ENCODE measurements around the gene SKA2.

DNA sequence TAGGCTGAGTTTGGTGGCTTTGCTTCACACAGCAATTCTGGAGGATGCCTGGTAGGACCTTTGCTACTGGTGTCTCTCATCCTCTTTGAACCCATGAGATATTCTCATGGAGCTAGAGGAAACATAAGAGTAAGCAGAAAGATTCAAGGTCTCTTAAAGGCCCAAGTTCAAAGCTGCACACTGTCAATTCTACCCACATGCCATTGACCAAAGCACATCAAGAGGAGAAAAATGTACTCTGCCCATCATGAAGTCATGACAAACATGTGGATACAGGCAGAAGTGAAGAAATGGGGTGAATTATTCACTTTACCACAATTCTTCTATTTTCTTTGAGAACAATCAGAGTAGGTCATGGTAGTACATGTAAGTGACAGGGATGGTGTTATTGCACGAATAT, 13.1 kb downstream of the SKA2 start:
- TF ChIP-seq, protein P1, sequence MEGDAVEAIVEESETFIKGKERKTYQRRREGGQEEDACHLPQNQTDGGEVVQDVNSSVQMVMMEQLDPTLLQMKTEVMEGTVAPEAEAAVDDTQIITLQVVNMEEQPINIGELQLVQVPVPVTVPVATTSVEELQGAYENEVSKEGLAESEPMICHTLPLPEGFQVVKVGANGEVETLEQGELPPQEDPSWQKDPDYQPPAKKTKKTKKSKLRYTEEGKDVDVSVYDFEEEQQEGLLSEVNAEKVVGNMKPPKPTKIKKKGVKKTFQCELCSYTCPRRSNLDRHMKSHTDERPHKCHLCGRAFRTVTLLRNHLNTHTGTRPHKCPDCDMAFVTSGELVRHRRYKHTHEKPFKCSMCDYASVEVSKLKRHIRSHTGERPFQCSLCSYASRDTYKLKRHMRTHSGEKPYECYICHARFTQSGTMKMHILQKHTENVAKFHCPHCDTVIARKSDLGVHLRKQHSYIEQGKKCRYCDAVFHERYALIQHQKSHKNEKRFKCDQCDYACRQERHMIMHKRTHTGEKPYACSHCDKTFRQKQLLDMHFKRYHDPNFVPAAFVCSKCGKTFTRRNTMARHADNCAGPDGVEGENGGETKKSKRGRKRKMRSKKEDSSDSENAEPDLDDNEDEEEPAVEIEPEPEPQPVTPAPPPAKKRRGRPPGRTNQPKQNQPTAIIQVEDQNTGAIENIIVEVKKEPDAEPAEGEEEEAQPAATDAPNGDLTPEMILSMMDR (IDR thresholded peaks at IDR 0.05; ENCODE audit: borderline replicate concordance, extremely low read depth, low read length, poor library complexity, severe bottlenecking), result no peak
- no peak for TF ChIP-seq EZH2 (IDR thresholded peaks at IDR 0.05; ENCODE audit: borderline replicate concordance, low read depth, low read length, severe bottlenecking)

Data from DND-41 (cell line).